HepG2 (cell line): Measurements from ENCODE around the gene RTF1. TPM values are rescaled to one million over a fixed set of nuclear protein-coding genes. Genes with fewer than 3 reads are reported as not detected.

Experiments used
- ATAC-seq: fragments of 200-7000 bp; cut with Tn5 transposase; 3 replicates; pipeline ENCODE4 v1.9.1; 2020; ENCODE audit warnings: mild to moderate bottlenecking, moderate library complexity
- BruUV-seq: library from RNA; stranded (reverse); fragments of 400-500 nt; replicated peaks from 2 replicates; lab custom pipeline; 2021; lab: Mats Ljungman, UMichigan
- CTCF ChIA-PET: fragments of 300-600 bp; formaldehyde crosslinking; extraction: SDS; loops from one replicate; lab custom pipeline; 2021; ENCODE audit warnings: low total read pairs, inconsistent platforms, low intra/inter-chr PET ratio; lab: Yijun Ruan, JAX
- POLR2A ChIA-PET: fragments of 350-600 bp; sonication (Branson Sonifier 250); formaldehyde crosslinking; loops from one replicate; lab custom pipeline; 2020; ENCODE audit warnings: antibody characterized with exemption, inconsistent platforms; lab: Yijun Ruan, JAX
- DNase-seq: peaks from one replicate; pipeline ENCODE4 v3.0.0-alpha.2; 2015; ENCODE audit warnings: low spot score
- FAIRE-seq: peaks from 3 replicates; lab custom pipeline; 2011; peaks lifted over from hg19 to GRCh38; lab: Jason Lieb, UNC
- H2AFZ ChIP-seq: one replicate; pipeline ENCODE4 v1.6.1; 2011; ENCODE audit warnings: low read length, inconsistent platforms
- H3K27ac ChIP-seq: fragments of 300-600 bp; 3 replicates; pipeline ENCODE4 v1.8.0; 2011; ENCODE audit warnings: mixed run types, mild to moderate bottlenecking, mixed read lengths, low read length, inconsistent platforms; ENCODE audit not compliant: insufficient read depth; ENCODE audit errors: extremely low read length
- H3K27me3 ChIP-seq, 2 experiments: fragments of 200-600 bp in 1 of 2; 2 replicates in 1 of 2; 3 replicates in 1 of 2; pipeline versions ENCODE4 v1.6.0 to v1.8.0; 2011; ENCODE audit warnings: low read length in 2 of 2, mild to moderate bottlenecking in 2 of 2, moderate library complexity in 2 of 2, inconsistent platforms in 1 of 2; ENCODE audit not compliant: insufficient read depth in 2 of 2, control insufficient read depth in 1 of 2
- H3K36me3 ChIP-seq, 2 experiments: fragments of 200-600 bp in 1 of 2; replicated peaks in 1 of 2; 2 replicates in 1 of 2; 3 replicates in 1 of 2; pipeline versions ENCODE4 v1.5.1 to v1.8.0; 2011; ENCODE audit warnings: low read length in 2 of 2, inconsistent platforms in 1 of 2; ENCODE audit not compliant: insufficient read depth in 2 of 2, control insufficient read depth in 1 of 2
- H3K4me1 ChIP-seq: 2 replicates; pipeline ENCODE4 v1.5.1; 2012; ENCODE audit warnings: low read length, inconsistent platforms; ENCODE audit not compliant: insufficient read depth
- H3K4me2 ChIP-seq: 2 replicates; pipeline ENCODE4 v1.6.0; 2011; ENCODE audit warnings: low read depth, low read length, inconsistent platforms
- H3K4me3 ChIP-seq, 3 experiments: fragments of 200-600 bp in 1 of 3; sonication (generic), shearing (Covaris generic) in 1 of 3; replicated peaks in 1 of 3; 2 replicates each; pipeline ENCODE4 v1.5.1; 2011 to 2016; ENCODE audit warnings: low read length in 3 of 3, inconsistent platforms in 2 of 3, low read depth in 2 of 3, mild to moderate bottlenecking in 2 of 3, control low read depth in 1 of 3, mixed read lengths in 1 of 3; ENCODE audit not compliant: insufficient read depth in 1 of 3
- H3K79me2 ChIP-seq: one replicate; pipeline ENCODE4 v1.6.1; 2011; ENCODE audit warnings: low read length, inconsistent platforms; ENCODE audit not compliant: insufficient read depth
- H3K9ac ChIP-seq: 2 replicates; pipeline ENCODE4 v1.6.0; 2011; ENCODE audit warnings: mild to moderate bottlenecking, low read depth, low read length, inconsistent platforms; ENCODE audit not compliant: insufficient read depth
- H3K9me3 ChIP-seq: 2 replicates; pipeline ENCODE4 v1.5.1; 2012; ENCODE audit warnings: mild to moderate bottlenecking, low read length
- H4K20me1 ChIP-seq: 2 replicates; pipeline ENCODE4 v1.6.0; 2011; ENCODE audit warnings: inconsistent platforms, mild to moderate bottlenecking, low read length, moderate library complexity; ENCODE audit not compliant: insufficient read depth
- IKZF5 ChIP-seq: IDR thresholded peaks from 2 replicates; pipeline ENCODE4 v1.6.1; 2018; ENCODE audit warnings: missing genetic modification reagents, mild to moderate bottlenecking, missing compliant biosample characterization
- KDM5B ChIP-seq: sonication (generic); formaldehyde crosslinking; IDR thresholded peaks from 2 replicates; pipeline ENCODE4 v1.4.0; 2020; ENCODE audit warnings: missing genetic modification reagents, mild to moderate bottlenecking, borderline replicate concordance
- KLF11 ChIP-seq: IDR thresholded peaks from 2 replicates; pipeline ENCODE4 v1.6.1; 2016; ENCODE audit warnings: missing compliant biosample characterization
- MEIS1 ChIP-seq: sonication (generic); formaldehyde crosslinking; IDR thresholded peaks from 2 replicates; pipeline ENCODE4 v1.9.0; 2021; ENCODE audit warnings: mild to moderate bottlenecking, missing genetic modification reagents, moderate library complexity, borderline replicate concordance
- POLR2A ChIP-seq, 2 experiments: IDR thresholded peaks; 2 replicates each; pipeline ENCODE4 v1.6.1; 2011; ENCODE audit warnings: low read depth in 2 of 2, low read length in 2 of 2, mild to moderate bottlenecking in 1 of 2, moderate library complexity in 1 of 2; ENCODE audit not compliant: insufficient read depth in 1 of 2
- PRPF4 ChIP-seq: fragments of 200-400 bp; formaldehyde crosslinking; IDR thresholded peaks from 2 replicates; pipeline ENCODE4 v1.6.1; 2016; ENCODE audit warnings: low read length, low read depth; ENCODE audit not compliant: poor library complexity, severe bottlenecking
- TEAD2 ChIP-seq: sonication (generic); formaldehyde crosslinking; IDR thresholded peaks from 2 replicates; pipeline ENCODE4 v1.9.0; 2021; ENCODE audit warnings: missing genetic modification reagents
- ZBTB37 ChIP-seq: sonication (generic); formaldehyde crosslinking; IDR thresholded peaks from 2 replicates; pipeline ENCODE4 v1.4.0; 2020; ENCODE audit warnings: mild to moderate bottlenecking, missing genetic modification reagents
- ZFP62 ChIP-seq: sonication (generic); formaldehyde crosslinking; IDR thresholded peaks from 2 replicates; pipeline ENCODE4 v1.4.0; 2020; ENCODE audit warnings: missing genetic modification reagents
- ZFP82 ChIP-seq: sonication (generic); formaldehyde crosslinking; IDR thresholded peaks from 2 replicates; pipeline ENCODE4 v1.5.1; 2020; ENCODE audit warnings: mild to moderate bottlenecking, missing genetic modification reagents, borderline replicate concordance
- ZNF780A ChIP-seq: sonication (generic); formaldehyde crosslinking; IDR thresholded peaks from 2 replicates; pipeline ENCODE4 v1.8.0; 2022; ENCODE audit warnings: mild to moderate bottlenecking, missing genetic modification reagents, moderate library complexity
- WGBS: methylation state at CpG from one replicate; pipeline ENCODE4 v1.1.6; 2017; ENCODE audit warnings: low lambda C conversion rate; 5-methylcytosine and 5-hydroxymethylcytosine counted together
- in situ Hi-C: cut with HindIII; loops from 2 replicates; pipeline ENCODE4 v1.10.0; 2017; ENCODE audit warnings: low pct_unique_long_range_greater_than_20kb; ENCODE audit not compliant: extremely low pct_ligation_motif_present
- intact Hi-C: fragments of 100-400 bp; cut with micrococcal nuclease; formaldehyde crosslinking; loops from one replicate; pipeline ENCODE4 v1.10.0; 2022; ENCODE audit not compliant: unreplicated experiment
- polyA plus RNA-seq, 8 experiments: library from polyadenylated mRNA; depleted of rRNA in 3 of 8; stranded (reverse) in 7 of 8; unstranded in 1 of 8; fragments of >200 nt; fragmentation: Illumina TruSeq in 4 of 8; extraction: Trizol in 4 of 8; gene quantifications; 2 replicates each; pipeline versions ENCODE4 v1.2.1 to v1.2.3, GENCODE V29; 2011 to 2016; ENCODE audit warnings: low read depth in 4 of 8, missing spikeins in 1 of 8, mixed read lengths in 1 of 8; ENCODE audit not compliant: insufficient read depth in 1 of 8
- total RNA-seq, 5 experiments: library from RNA; depleted of rRNA; stranded (reverse); fragments of >200 nt; fragmentation: Illumina TruSeq; extraction: Trizol; gene quantifications; 2 replicates each; pipeline ENCODE4 v1.2.3, GENCODE V29; 2016; ENCODE audit warnings: low read depth in 1 of 5
- TF ChIP-seq, protein P1 (sequence below): sonication (generic); formaldehyde crosslinking; IDR thresholded peaks from 2 replicates; pipeline ENCODE4 v1.4.0; 2020; ENCODE audit warnings: missing genetic modification reagents

Gene RTF1
- total and polyA plus RNA-seq, 2 of the 13 experiments (the other 11 are each of a cell fraction or from before 2014, with no cell fraction given): 13.9 to 17.9 TPM

GRCh38 chr15:41492597-41493204, 75.8 kb downstream of the RTF1 start (continued):
- TF ChIP-seq KDM5B (CRISPR knock-in tag) (peak; percentile 7; the same call in 1 of the 2 replicates), KLF11 (CRISPR knock-in tag) (0 out of 2 replicates have a peak, but pooled peaks have one; percentile 14), ZBTB37 (CRISPR knock-in tag) (no peak), ZFP82 (CRISPR knock-in tag) (0 out of 2 replicates have a peak, but pooled peaks have one; percentile 14)

GRCh38 chr15:41493205-41493901, 76.5 kb downstream of the RTF1 start, which contains the start of gene ITPKA:
Gene ITPKA (plus strand): TSS chr15:41493874. CDS start chr15:41493928, 54 bp downstream.
- peak within 1 kb of the TSS; percentile 94 for H3K4me2 ChIP-seq
- H3K4me3 ChIP-seq: peak within 1 kb of the TSS; percentile 78 to 85 (median 83)
- ChIA-PET POLR2A (interaction anchor here (0.6 to 1.9 kb wide), 16 partner anchors 9 to 128 kb away, joined by 3 to 15 read pairs (median 4); partner anchors contain the start of gene RPAP1), CTCF (interaction anchor here (1.3 kb wide), 1 partner anchor 28 kb away, joined by 4 read pairs; no protein-coding TSS in a partner anchor)
- no peaks in the 10 kb centered on the region for H4K20me1 ChIP-seq
- no TSS peak for BruUV-seq
- peak; percentile 69 for ATAC-seq
- H3K9me3 ChIP-seq: no peaks in the 10 kb centered on the region
- no peaks in the 10 kb centered on the region for H3K27me3 ChIP-seq
- in situ Hi-C loops (no loop called here), intact Hi-C loops (loop anchor here (2.0 to 5.0 kb wide), 2 partner anchors 129 to 211 kb away; no protein-coding TSS in a partner anchor)
- peaks cover 31% of the 10 kb centered on the region for H3K4me1 ChIP-seq
- WGBS: 4% methylated on average over 9 of the region's 60 CpGs
- H3K27ac ChIP-seq: peak within 1 kb of the TSS; percentile 97
- DNase-seq: peak; percentile 88
- H2AFZ ChIP-seq: peak within 1 kb of the TSS; percentile 8
- H3K79me2 ChIP-seq: peaks cover 38% of the 10 kb centered on the region
- peak; percentile 93 for FAIRE-seq
- H3K36me3 ChIP-seq: no peaks in the 10 kb centered on the region; a peak in 1 of 5 replicates
- H3K9ac ChIP-seq: peak within 1 kb of the TSS; percentile 86
- peak; percentile 34; the same call in 1 of the 2 replicates for TF ChIP-seq IKZF5 (CRISPR knock-in tag)
- TF ChIP-seq, protein P1, sequence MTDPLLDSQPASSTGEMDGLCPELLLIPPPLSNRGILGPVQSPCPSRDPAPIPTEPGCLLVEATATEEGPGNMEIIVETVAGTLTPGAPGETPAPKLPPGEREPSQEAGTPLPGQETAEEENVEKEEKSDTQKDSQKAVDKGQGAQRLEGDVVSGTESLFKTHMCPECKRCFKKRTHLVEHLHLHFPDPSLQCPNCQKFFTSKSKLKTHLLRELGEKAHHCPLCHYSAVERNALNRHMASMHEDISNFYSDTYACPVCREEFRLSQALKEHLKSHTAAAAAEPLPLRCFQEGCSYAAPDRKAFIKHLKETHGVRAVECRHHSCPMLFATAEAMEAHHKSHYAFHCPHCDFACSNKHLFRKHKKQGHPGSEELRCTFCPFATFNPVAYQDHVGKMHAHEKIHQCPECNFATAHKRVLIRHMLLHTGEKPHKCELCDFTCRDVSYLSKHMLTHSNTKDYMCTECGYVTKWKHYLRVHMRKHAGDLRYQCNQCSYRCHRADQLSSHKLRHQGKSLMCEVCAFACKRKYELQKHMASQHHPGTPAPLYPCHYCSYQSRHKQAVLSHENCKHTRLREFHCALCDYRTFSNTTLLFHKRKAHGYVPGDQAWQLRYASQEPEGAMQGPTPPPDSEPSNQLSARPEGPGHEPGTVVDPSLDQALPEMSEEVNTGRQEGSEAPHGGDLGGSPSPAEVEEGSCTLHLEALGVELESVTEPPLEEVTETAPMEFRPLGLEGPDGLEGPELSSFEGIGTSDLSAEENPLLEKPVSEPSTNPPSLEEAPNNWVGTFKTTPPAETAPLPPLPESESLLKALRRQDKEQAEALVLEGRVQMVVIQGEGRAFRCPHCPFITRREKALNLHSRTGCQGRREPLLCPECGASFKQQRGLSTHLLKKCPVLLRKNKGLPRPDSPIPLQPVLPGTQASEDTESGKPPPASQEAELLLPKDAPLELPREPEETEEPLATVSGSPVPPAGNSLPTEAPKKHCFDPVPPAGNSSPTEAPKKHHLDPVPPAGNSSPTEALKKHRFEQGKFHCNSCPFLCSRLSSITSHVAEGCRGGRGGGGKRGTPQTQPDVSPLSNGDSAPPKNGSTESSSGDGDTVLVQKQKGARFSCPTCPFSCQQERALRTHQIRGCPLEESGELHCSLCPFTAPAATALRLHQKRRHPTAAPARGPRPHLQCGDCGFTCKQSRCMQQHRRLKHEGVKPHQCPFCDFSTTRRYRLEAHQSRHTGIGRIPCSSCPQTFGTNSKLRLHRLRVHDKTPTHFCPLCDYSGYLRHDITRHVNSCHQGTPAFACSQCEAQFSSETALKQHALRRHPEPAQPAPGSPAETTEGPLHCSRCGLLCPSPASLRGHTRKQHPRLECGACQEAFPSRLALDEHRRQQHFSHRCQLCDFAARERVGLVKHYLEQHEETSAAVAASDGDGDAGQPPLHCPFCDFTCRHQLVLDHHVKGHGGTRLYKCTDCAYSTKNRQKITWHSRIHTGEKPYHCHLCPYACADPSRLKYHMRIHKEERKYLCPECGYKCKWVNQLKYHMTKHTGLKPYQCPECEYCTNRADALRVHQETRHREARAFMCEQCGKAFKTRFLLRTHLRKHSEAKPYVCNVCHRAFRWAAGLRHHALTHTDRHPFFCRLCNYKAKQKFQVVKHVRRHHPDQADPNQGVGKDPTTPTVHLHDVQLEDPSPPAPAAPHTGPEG (CRISPR knock-in tag): peak; percentile 36; the same call in 1 of the 2 replicates
- no peak for TF ChIP-seq PRPF4
- TF ChIP-seq POLR2A (IDR thresholded peaks at IDR 0.05; ENCODE audit: insufficient read depth in 1 of 2, low read depth in 2 of 2, low read length in 2 of 2): peak in 1 of 2 experiments; percentile 70; a peak in 2 of 4 replicates
- no peak for TF ChIP-seq ZNF780A (CRISPR knock-in tag)
- TF ChIP-seq MEIS1 (CRISPR knock-in tag): peak; percentile 72
- no peak for TF ChIP-seq TEAD2 (CRISPR knock-in tag)
- no peak for TF ChIP-seq ZFP62 (CRISPR knock-in tag)
